Activated CD4-positive, alpha-beta memory T cell treated with anti-CD3 and anti-CD28 coated beads for 36 hours (primary cell): Measurements from ENCODE around the gene PBOV1. TPM values are rescaled to one million over a fixed set of nuclear protein-coding genes. Genes with fewer than 3 reads are reported as not detected.

Experiments
- CTCF ChIA-PET: fragments of 350-600 bp; sonication (Branson Sonifier 250); formaldehyde crosslinking; loops from one replicate; lab custom pipeline; 2021; ENCODE audit warnings: antibody characterized with exemption, inconsistent platforms; lab: Charles Lee
- POLR2A ChIA-PET: fragments of 350-600 bp; sonication (Branson Sonifier 250); formaldehyde crosslinking; loops from one replicate; lab custom pipeline; 2021; ENCODE audit warnings: antibody characterized with exemption; lab: Charles Lee
- DNase-seq: peaks from one replicate; pipeline ENCODE4 v3.0.0-alpha.2; 2020
- H3K27ac Mint-ChIP-seq: one replicate; pipeline ENCODE4 v1.8.0; 2021; ENCODE audit warnings: mixed read lengths
- H3K27me3 Mint-ChIP-seq: one replicate; pipeline ENCODE4 v1.8.0; 2021; ENCODE audit warnings: mixed read lengths
- H3K36me3 Mint-ChIP-seq: one replicate; pipeline ENCODE4 v1.8.0; 2021; ENCODE audit warnings: mixed read lengths
- H3K4me1 Mint-ChIP-seq: one replicate; pipeline ENCODE4 v1.8.0; 2021; ENCODE audit warnings: low read depth, mixed read lengths
- H3K4me3 Mint-ChIP-seq: one replicate; pipeline ENCODE4 v1.8.0; 2021; ENCODE audit warnings: mild to moderate bottlenecking, mixed read lengths
- H3K9me3 Mint-ChIP-seq: one replicate; pipeline ENCODE4 v1.8.0; 2021; ENCODE audit warnings: mixed read lengths
- intact Hi-C: fragments of 100-400 bp; cut with micrococcal nuclease; formaldehyde crosslinking; loops from one replicate; pipeline ENCODE4 v1.15.1; 2023
- total RNA-seq, 2 experiments: library from RNA; stranded (reverse); gene quantifications; one replicate each; pipeline ENCODE4 v1.2.3, GENCODE V29; 2021

Gene PBOV1
- total RNA-seq, 2 experiments from 2014 or later: not detected

GRCh38 chr6:138248878-138249277 is 30.6 kb upstream of the PBOV1 start:
- Mint-ChIP-seq H3K27me3 (peaks cover 6% of the 10 kb centered on the region), H3K9me3 (no peaks in the 10 kb centered on the region), H3K4me1 (no peaks in the 10 kb centered on the region), H3K4me3 (no peak overlapping the region), H3K27ac (no peak overlapping the region), H3K36me3 (no peaks in the 10 kb centered on the region)
- intact Hi-C loops: no loop called here
- no peak for DNase-seq
- CTCF ChIA-PET: interaction anchor here (1.1 kb wide), 1 partner anchor 11 kb away, joined by 3 read pairs; no protein-coding TSS in a partner anchor
- POLR2A ChIA-PET: no interaction called here

- Mint-ChIP-seq H3K4me1 (no peaks in the 10 kb centered on the region), H3K9me3 (no peaks in the 10 kb centered on the region), H3K4me3 (no peak overlapping the region), H3K27me3 (peaks cover 4% of the 10 kb centered on the region), H3K27ac (no peak overlapping the region), H3K36me3 (no peaks in the 10 kb centered on the region)
- intact Hi-C loops: no loop called here
- CTCF ChIA-PET: interaction anchor here (1.1 kb wide), 1 partner anchor 12 kb away, joined by 3 read pairs; no protein-coding TSS in a partner anchor
- DNase-seq: no peak
- POLR2A ChIA-PET: no interaction called here
Measured at GRCh38 chr6:138248011-138248410, 29.7 kb upstream of the PBOV1 start.

GRCh38 chr6:138246650-138247440 is 28.6 kb upstream of the PBOV1 start:
- no peak for DNase-seq
- Mint-ChIP-seq H3K36me3 (no peaks in the 10 kb centered on the region), H3K9me3 (no peaks in the 10 kb centered on the region), H3K4me1 (no peaks in the 10 kb centered on the region), H3K4me3 (no peak overlapping the region), H3K27ac (no peak overlapping the region), H3K27me3 (peaks cover 8% of the 10 kb centered on the region)
- POLR2A ChIA-PET: no interaction called here
- intact Hi-C loops: no loop called here
- CTCF ChIA-PET: no interaction called here

- Mint-ChIP-seq H3K27ac (no peak overlapping the region), H3K27me3 (peaks cover 11% of the 10 kb centered on the region), H3K4me1 (no peaks in the 10 kb centered on the region), H3K9me3 (no peaks in the 10 kb centered on the region), H3K36me3 (no peaks in the 10 kb centered on the region), H3K4me3 (no peak overlapping the region)
- ChIA-PET POLR2A (no interaction called here), CTCF (no interaction called here)
- DNase-seq: no peak
- intact Hi-C loops: no loop called here
Measured at GRCh38 chr6:138245751-138246150, 27.5 kb upstream of the PBOV1 start.

GRCh38 chr6:138242987-138243592 is 24.8 kb upstream of the PBOV1 start:
- intact Hi-C loops: no loop called here
- Mint-ChIP-seq H3K36me3 (no peaks in the 10 kb centered on the region), H3K9me3 (no peaks in the 10 kb centered on the region), H3K4me1 (no peaks in the 10 kb centered on the region), H3K27me3 (peaks cover 11% of the 10 kb centered on the region), H3K4me3 (no peak overlapping the region), H3K27ac (no peak overlapping the region)
- no peak for DNase-seq
- CTCF ChIA-PET: interaction anchor here (1.1 kb wide), 1 partner anchor 73 kb away, joined by 3 read pairs; no protein-coding TSS in a partner anchor
- POLR2A ChIA-PET: no interaction called here

GRCh38 chr6:138241934-138242333 is 23.6 kb upstream of the PBOV1 start:
- CTCF ChIA-PET: no interaction called here
- no peak for DNase-seq
- intact Hi-C loops: no loop called here
- no peak overlapping the region for H3K4me3 Mint-ChIP-seq
- H3K36me3 Mint-ChIP-seq: no peaks in the 10 kb centered on the region
- POLR2A ChIA-PET: no interaction called here
- H3K27ac Mint-ChIP-seq: no peak overlapping the region
- H3K9me3 Mint-ChIP-seq: no peaks in the 10 kb centered on the region
- no peaks in the 10 kb centered on the region for H3K4me1 Mint-ChIP-seq
- peaks cover 11% of the 10 kb centered on the region for H3K27me3 Mint-ChIP-seq

GRCh38 chr6:138241381-138241780 is 23.1 kb upstream of the PBOV1 start:
- ChIA-PET POLR2A (no interaction called here), CTCF (no interaction called here)
- Mint-ChIP-seq H3K4me3 (no peak overlapping the region), H3K4me1 (no peaks in the 10 kb centered on the region), H3K9me3 (no peaks in the 10 kb centered on the region), H3K27me3 (peaks cover 11% of the 10 kb centered on the region), H3K36me3 (no peaks in the 10 kb centered on the region), H3K27ac (no peak overlapping the region)
- no peak for DNase-seq
- intact Hi-C loops: no loop called here

GRCh38 chr6:138240476-138241245 is 22.4 kb upstream of the PBOV1 start:
- no peaks in the 10 kb centered on the region for H3K4me1 Mint-ChIP-seq
- ChIA-PET POLR2A (no interaction called here), CTCF (no interaction called here)
- no peak overlapping the region for H3K4me3 Mint-ChIP-seq
- intact Hi-C loops: no loop called here
- H3K9me3 Mint-ChIP-seq: no peaks in the 10 kb centered on the region
- DNase-seq: no peak
- H3K27me3 Mint-ChIP-seq: peaks cover 11% of the 10 kb centered on the region
- no peak overlapping the region for H3K27ac Mint-ChIP-seq
- H3K36me3 Mint-ChIP-seq: no peaks in the 10 kb centered on the region

- Mint-ChIP-seq H3K9me3 (no peaks in the 10 kb centered on the region), H3K27ac (no peak overlapping the region), H3K36me3 (no peaks in the 10 kb centered on the region), H3K4me1 (no peaks in the 10 kb centered on the region), H3K27me3 (peaks cover 11% of the 10 kb centered on the region), H3K4me3 (no peak overlapping the region)
- POLR2A ChIA-PET: no interaction called here
- intact Hi-C loops: no loop called here
- CTCF ChIA-PET: no interaction called here
- DNase-seq: no peak
Measured at GRCh38 chr6:138239774-138240173, 21.5 kb upstream of the PBOV1 start.

- intact Hi-C loops: no loop called here
- Mint-ChIP-seq H3K4me3 (no peak overlapping the region), H3K27me3 (peaks cover 10% of the 10 kb centered on the region), H3K4me1 (no peaks in the 10 kb centered on the region), H3K36me3 (no peaks in the 10 kb centered on the region), H3K9me3 (no peaks in the 10 kb centered on the region), H3K27ac (no peak overlapping the region)
- CTCF ChIA-PET: no interaction called here
- POLR2A ChIA-PET: no interaction called here
- DNase-seq: no peak
Measured at GRCh38 chr6:138238368-138238767, 20.1 kb upstream of the PBOV1 start.

GRCh38 chr6:138237463-138237862 is 19.2 kb upstream of the PBOV1 start:
- H3K27me3 Mint-ChIP-seq: peaks cover 9% of the 10 kb centered on the region
- no peaks in the 10 kb centered on the region for H3K9me3 Mint-ChIP-seq
- no peaks in the 10 kb centered on the region for H3K4me1 Mint-ChIP-seq
- ChIA-PET POLR2A (no interaction called here), CTCF (no interaction called here)
- no peak overlapping the region for H3K4me3 Mint-ChIP-seq
- no peaks in the 10 kb centered on the region for H3K36me3 Mint-ChIP-seq
- no peak overlapping the region for H3K27ac Mint-ChIP-seq
- no peak for DNase-seq
- intact Hi-C loops: no loop called here

- Mint-ChIP-seq H3K4me3 (no peak overlapping the region), H3K4me1 (no peaks in the 10 kb centered on the region), H3K9me3 (no peaks in the 10 kb centered on the region), H3K27ac (no peak overlapping the region), H3K36me3 (no peaks in the 10 kb centered on the region), H3K27me3 (peaks cover 3% of the 10 kb centered on the region)
- intact Hi-C loops: no loop called here
- DNase-seq: no peak
- ChIA-PET POLR2A (no interaction called here), CTCF (no interaction called here)
Measured at GRCh38 chr6:138235693-138236092, 17.4 kb upstream of the PBOV1 start.
